Cortex of kidney (tissue), 1 donor: Measurements from ENCODE around the gene MYO9B.

ENCODE experiments used
- DNase-seq: peaks from one replicate; lab custom pipeline; 2025; lab: John Stamatoyannopoulos, UW

The MYO9B gene

GRCh38 chr19:17242431-17243208 lies 167.0 kb downstream of the MYO9B start:
- no peak for DNase-seq

GRCh38 chr19:17243211-17243829 lies 167.7 kb downstream of the MYO9B start:
- no peak for DNase-seq

GRCh38 chr19:17243830-17244617 lies 168.4 kb downstream of the MYO9B start:
- DNase-seq, result no peak

GRCh38 chr19:17244618-17245534 lies 169.3 kb downstream of the MYO9B start:
- DNase-seq, result no peak

- no peak for DNase-seq
These were observed 170.0 kb downstream of the MYO9B start, which contains the start of gene NR2F6 for GRCh38 chr19:17245535-17245984. TSS of gene NR2F6 (minus strand) at chr19:17245919. CDS start at chr19:17245220, 699 bp downstream.

- no peak for DNase-seq
These were observed 171.3 kb downstream of the MYO9B start for GRCh38 chr19:17246681-17247425.

GRCh38 chr19:17248011-17248776 lies 172.6 kb downstream of the MYO9B start:
- DNase-seq, result no peak

GRCh38 chr19:17249887-17250548 lies 174.4 kb downstream of the MYO9B start:
- DNase-seq, result no peak

GRCh38 chr19:17254636-17255035 lies 179.1 kb downstream of the MYO9B start:
- DNase-seq, result no peak

GRCh38 chr19:17255150-17255621 lies 179.6 kb downstream of the MYO9B start:
- DNase-seq, result no peak

GRCh38 chr19:17256130-17256529 lies 180.6 kb downstream of the MYO9B start:
- DNase-seq, result no peak

- no peak for DNase-seq
These were observed 183.7 kb downstream of the MYO9B start for GRCh38 chr19:17259118-17259780.

- no peak for DNase-seq
These were observed 184.4 kb downstream of the MYO9B start for GRCh38 chr19:17259934-17260333.

GRCh38 chr19:17260842-17261325 lies 185.3 kb downstream of the MYO9B start:
- no peak for DNase-seq

- no peak for DNase-seq
These were observed 187.0 kb downstream of the MYO9B start for GRCh38 chr19:17262557-17262956.
